Skin epidermis (tissue), 12 donors: ENCODE measurements around the gene P4HA2.

ENCODE experiments used
- H3K27ac ChIP-seq, 21 experiments: fragments of 200-600 bp; sonication (generic) in 11 of 21; one replicate each; pipeline ENCODE4 v1.5.0; 2020; ENCODE audit warnings: mild to moderate bottlenecking in 3 of 21, inconsistent platforms in 2 of 21, moderate library complexity in 2 of 21
- H3K4me3 ChIP-seq, 7 experiments: fragments of 200-600 bp; sonication (generic) in 2 of 7; one replicate each; pipeline ENCODE4 v1.5.0; 2020; ENCODE audit warnings: inconsistent platforms in 2 of 7, mild to moderate bottlenecking in 2 of 7, moderate library complexity in 1 of 7

The P4HA2 gene

GRCh38 chr5:132254321-132254977 lies 26.8 kb upstream of the P4HA2 start:
- Histone ChIP-seq H3K27ac (peak overlapping the region in 7 of 21 experiments; percentile 30 to 70 (median 57)), H3K4me3 (no peak overlapping the region)

- Histone ChIP-seq H3K27ac (peak overlapping the region in 10 of 21 experiments; percentile 30 to 70 (median 56)), H3K4me3 (no peak overlapping the region)
Observed at GRCh38 chr5:132253452-132254320, 26.0 kb upstream of the P4HA2 start.

- H3K4me3 ChIP-seq, result no peak overlapping the region
- peak overlapping the region in 10 of 21 experiments; percentile 28 to 70 (median 56) for H3K27ac ChIP-seq
Observed at GRCh38 chr5:132253008-132253441, 25.4 kb upstream of the P4HA2 start.

GRCh38 chr5:132251220-132251725 lies 23.6 kb upstream of the P4HA2 start:
- peak overlapping the region in 1 of 21 experiments; percentile 16 for H3K27ac ChIP-seq
- H3K4me3 ChIP-seq, result no peak overlapping the region

- Histone ChIP-seq H3K27ac (no peak overlapping the region), H3K4me3 (no peak overlapping the region)
Observed at GRCh38 chr5:132250547-132250946, 22.9 kb upstream of the P4HA2 start.

GRCh38 chr5:132246806-132247205 lies 19.2 kb upstream of the P4HA2 start:
- no peak overlapping the region for H3K27ac ChIP-seq
- no peak overlapping the region for H3K4me3 ChIP-seq

GRCh38 chr5:132245593-132245992 lies 17.9 kb upstream of the P4HA2 start:
- Histone ChIP-seq H3K27ac (no peak overlapping the region), H3K4me3 (no peak overlapping the region)

GRCh38 chr5:132243366-132243977 lies 15.8 kb upstream of the P4HA2 start:
- no peak overlapping the region for H3K27ac ChIP-seq
- H3K4me3 ChIP-seq, result no peak overlapping the region

GRCh38 chr5:132239776-132240175 lies 12.1 kb upstream of the P4HA2 start:
- Histone ChIP-seq H3K4me3 (no peak overlapping the region), H3K27ac (no peak overlapping the region)

GRCh38 chr5:132238901-132239500 lies 11.3 kb upstream of the P4HA2 start:
- no peak overlapping the region for H3K27ac ChIP-seq
- no peak overlapping the region for H3K4me3 ChIP-seq

GRCh38 chr5:132238169-132238744 lies 10.6 kb upstream of the P4HA2 start:
- Histone ChIP-seq H3K4me3 (no peak overlapping the region), H3K27ac (no peak overlapping the region)

- Histone ChIP-seq H3K4me3 (no peak overlapping the region), H3K27ac (no peak overlapping the region)
Observed at GRCh38 chr5:132237670-132238069, 10.0 kb upstream of the P4HA2 start.

GRCh38 chr5:132237141-132237540 lies 9.5 kb upstream of the P4HA2 start:
- no peak overlapping the region for H3K27ac ChIP-seq
- H3K4me3 ChIP-seq, result no peak overlapping the region

- Histone ChIP-seq H3K27ac (no peak overlapping the region), H3K4me3 (no peak overlapping the region)
Observed at GRCh38 chr5:132235340-132235739, 7.7 kb upstream of the P4HA2 start.

GRCh38 chr5:132234684-132235062 lies 7.0 kb upstream of the P4HA2 start:
- no peak overlapping the region for H3K27ac ChIP-seq
- H3K4me3 ChIP-seq, result no peak overlapping the region

- Histone ChIP-seq H3K27ac (no peak overlapping the region), H3K4me3 (no peak overlapping the region)
Observed at GRCh38 chr5:132233811-132234683, 6.4 kb upstream of the P4HA2 start.

GRCh38 chr5:132233081-132233480 lies 5.4 kb upstream of the P4HA2 start:
- Histone ChIP-seq H3K27ac (no peak overlapping the region), H3K4me3 (no peak overlapping the region)

- no peak overlapping the region for H3K4me3 ChIP-seq
- H3K27ac ChIP-seq, result no peak overlapping the region
Observed at GRCh38 chr5:132232465-132232864, 4.8 kb upstream of the P4HA2 start.

- Histone ChIP-seq H3K27ac (no peak overlapping the region), H3K4me3 (no peak overlapping the region)
Observed at GRCh38 chr5:132230871-132231270, 3.2 kb upstream of the P4HA2 start.
